GM23248 (cell line): ENCODE results near the gene CARMIL1. TPM values are rescaled to one million over a fixed set of nuclear protein-coding genes. Genes with fewer than 3 reads are reported as not detected.

ENCODE experiments used
- DNase-seq: peaks from one replicate; pipeline ENCODE4 v3.0.0-alpha.2; 2015
- H2AFZ ChIP-seq: fragments of 200-600 bp; sonication (generic); 2 replicates; pipeline ENCODE4 v1.6.1; 2016; ENCODE audit warnings: antibody characterized with exemption
- H3F3A ChIP-seq: fragments of 200-600 bp; sonication (generic); 2 replicates; pipeline ENCODE4 v1.6.1; 2016; ENCODE audit warnings: mild to moderate bottlenecking, antibody characterized with exemption, mixed run types; ENCODE audit not compliant: insufficient read depth
- H3K27ac ChIP-seq: fragments of 200-600 bp; sonication (generic); 2 replicates; pipeline ENCODE4 v1.5.1; 2016; ENCODE audit warnings: mild to moderate bottlenecking
- H3K27me3 ChIP-seq: fragments of 200-600 bp; sonication (generic); replicated peaks from 2 replicates; pipeline ENCODE4 v1.6.1; 2016; ENCODE audit warnings: mild to moderate bottlenecking; ENCODE audit not compliant: insufficient read depth
- H3K36me3 ChIP-seq: fragments of 200-600 bp; sonication (generic); 2 replicates; pipeline ENCODE4 v1.6.1; 2016; ENCODE audit warnings: low read depth, mild to moderate bottlenecking
- H3K4me1 ChIP-seq: fragments of 200-600 bp; sonication (generic); 2 replicates; pipeline ENCODE4 v1.6.1; 2016; ENCODE audit warnings: mild to moderate bottlenecking; ENCODE audit not compliant: insufficient read depth
- H3K4me2 ChIP-seq: fragments of 200-600 bp; sonication (generic); one replicate; pipeline ENCODE4 v1.6.1; 2016; ENCODE audit warnings: mild to moderate bottlenecking; ENCODE audit not compliant: unreplicated experiment
- H3K4me3 ChIP-seq: fragments of 200-600 bp; sonication (generic); 2 replicates; pipeline ENCODE4 v1.5.1; 2016; ENCODE audit warnings: mild to moderate bottlenecking
- H3K79me2 ChIP-seq: fragments of 200-600 bp; sonication (generic); 2 replicates; pipeline ENCODE4 v1.6.1; 2016; ENCODE audit warnings: mild to moderate bottlenecking; ENCODE audit not compliant: insufficient read depth
- H3K9ac ChIP-seq: fragments of 200-600 bp; sonication (generic); 2 replicates; pipeline ENCODE4 v1.6.1; 2016; ENCODE audit warnings: mild to moderate bottlenecking
- H3K9me2 ChIP-seq: fragments of 200-600 bp; sonication (generic); 2 replicates; pipeline ENCODE4 v1.6.1; 2016; ENCODE audit warnings: mixed run types, mild to moderate bottlenecking, moderate library complexity; ENCODE audit not compliant: insufficient read depth
- H3K9me3 ChIP-seq: fragments of 200-600 bp; sonication (generic); one replicate; pipeline ENCODE4 v1.6.1; 2017; ENCODE audit warnings: low read depth
- H4K20me1 ChIP-seq: fragments of 200-600 bp; sonication (generic); 2 replicates; pipeline ENCODE4 v1.6.0; 2016; ENCODE audit not compliant: insufficient read depth
- EZH2 ChIP-seq: fragments of 200-600 bp; sonication (generic); IDR thresholded peaks from 2 replicates; pipeline ENCODE4 v1.6.1; 2018; ENCODE audit warnings: antibody characterized with exemption, mild to moderate bottlenecking; ENCODE audit not compliant: insufficient read depth, poor library complexity, severe bottlenecking
- EZH2phosphoT487 ChIP-seq: fragments of 200-600 bp; sonication (generic); IDR thresholded peaks from 2 replicates; pipeline ENCODE4 v1.6.1; 2018; ENCODE audit warnings: antibody characterized with exemption, moderate library complexity, mild to moderate bottlenecking, low read depth; ENCODE audit not compliant: insufficient read depth
- WGBS, 2 experiments: methylation state at CpG; one replicate each; pipeline ENCODE4 v1.1.6; 2015 to 2017; ENCODE audit warnings: low lambda C conversion rate in 2 of 2, low coverage in 1 of 2; ENCODE audit errors: missing lambda C conversion rate in 2 of 2; 5-methylcytosine and 5-hydroxymethylcytosine counted together
- in situ Hi-C: fragments of 300-500 bp; cut with MboI; formaldehyde crosslinking; loops from 2 replicates; pipeline ENCODE4 v1.15.0; 2020
- polyA plus RNA-seq: library from polyadenylated mRNA; unstranded; fragments of >200 nt; fragmentation: Nextera tagmentation; extraction: Ambion mirVana; gene quantifications from 2 replicates; pipeline ENCODE4 v1.2.1, GENCODE V29; 2016
- total RNA-seq: library from RNA; depleted of rRNA; stranded (reverse); fragments of >200 nt; shearing (Covaris generic); gene quantifications from 2 replicates; pipeline ENCODE4 v1.2.3, GENCODE V29; 2014

CARMIL1 gene
- total and polyA plus RNA-seq, 2 experiments from 2014 or later, result 10.9 to 11.0 TPM

DNA sequence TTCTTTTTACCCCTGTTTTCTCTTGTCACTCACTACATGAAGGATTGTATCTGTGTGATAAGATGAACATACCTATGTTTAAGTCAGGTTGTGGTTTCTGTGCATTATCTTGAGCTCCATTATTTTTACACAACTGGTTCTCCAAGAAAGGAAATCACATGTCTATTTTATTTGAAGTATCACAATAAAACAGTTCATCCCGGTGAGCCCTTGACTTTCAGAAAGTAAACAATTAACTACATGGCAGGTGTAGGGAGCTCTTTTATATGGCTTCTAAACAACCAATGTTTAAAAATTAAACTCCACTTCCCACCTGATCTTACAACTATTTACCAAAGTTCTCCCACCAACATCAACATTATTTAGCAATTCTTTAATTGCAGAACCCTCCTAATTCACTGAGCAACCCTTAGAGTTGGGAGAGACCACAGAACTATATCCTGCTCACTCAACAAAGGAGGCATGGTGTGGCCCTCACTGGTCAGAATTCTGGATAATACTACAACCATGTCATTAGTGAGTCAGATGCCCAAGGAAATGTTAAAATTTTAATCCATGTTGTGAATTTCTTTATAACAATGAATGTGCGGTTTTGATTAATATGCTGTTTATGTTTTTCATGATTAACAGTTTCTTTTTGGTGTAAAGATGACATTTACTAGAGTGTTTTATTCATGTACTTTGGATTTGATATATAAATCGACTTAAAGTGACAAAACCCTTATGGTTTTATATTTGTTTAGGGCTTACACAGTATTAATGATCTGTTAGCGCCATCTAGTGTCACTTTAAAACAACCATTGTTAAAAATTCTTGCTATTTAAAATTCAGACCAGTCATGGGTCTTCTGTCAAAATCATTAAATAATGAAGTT is 322.9 kb downstream of the CARMIL1 start:
- H3K4me2 ChIP-seq, result peak overlapping the region; percentile 8
- TF ChIP-seq EZH2 (no peak), EZH2phosphoT487 (no peak)
- H3K79me2 ChIP-seq, result no peaks in the 10 kb centered on the region
- in situ Hi-C loops, result loop anchor here (25.0 kb wide), 1 partner anchor 740 kb away; no protein-coding TSS in a partner anchor
- H3K36me3 ChIP-seq, result no peaks in the 10 kb centered on the region
- H3K9me3 ChIP-seq, result no peaks in the 10 kb centered on the region
- H3F3A ChIP-seq, result no peaks in the 10 kb centered on the region
- H3K9me2 ChIP-seq, result no peaks in the 10 kb centered on the region
- H2AFZ ChIP-seq, result peak overlapping the region; percentile 19
- peak; percentile 77 for DNase-seq
- H3K4me3 ChIP-seq, result no peak overlapping the region
- no peak overlapping the region for H3K9ac ChIP-seq
- H3K27me3 ChIP-seq, result no peaks in the 10 kb centered on the region
- no peak overlapping the region for H3K27ac ChIP-seq
- 24 to 28% methylated on average over 4 of the region's 4 CpGs for WGBS, 2 experiments
- H4K20me1 ChIP-seq, result no peaks in the 10 kb centered on the region
- no peaks in the 10 kb centered on the region for H3K4me1 ChIP-seq

DNA sequence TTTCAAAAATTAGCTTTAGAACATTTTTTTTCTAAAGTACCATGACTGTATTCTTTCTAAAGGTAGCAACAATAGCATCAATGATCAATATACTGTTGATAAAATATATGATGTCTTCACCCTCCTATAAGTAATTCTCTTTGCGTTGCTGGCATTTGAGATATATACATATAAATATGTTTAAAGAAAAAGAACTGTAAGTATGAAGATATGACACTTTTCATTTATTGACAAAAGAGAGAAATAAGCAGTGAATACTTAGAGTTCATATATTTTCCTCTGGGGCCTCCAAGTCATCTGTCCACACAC is 323.5 kb downstream of the CARMIL1 start:
- Histone ChIP-seq H3K9me2 (no peaks in the 10 kb centered on the region), H3K4me1 (no peaks in the 10 kb centered on the region), H3K4me2 (no peak overlapping the region), H3K27ac (no peak overlapping the region), H3K79me2 (no peaks in the 10 kb centered on the region), H3K9me3 (no peaks in the 10 kb centered on the region), H3K4me3 (no peak overlapping the region), H3K36me3 (no peaks in the 10 kb centered on the region), H3F3A (no peaks in the 10 kb centered on the region), H4K20me1 (no peaks in the 10 kb centered on the region), H3K27me3 (no peaks in the 10 kb centered on the region), H3K9ac (no peak overlapping the region), H2AFZ (no peak overlapping the region)
- TF ChIP-seq EZH2, result no peak
- TF ChIP-seq EZH2phosphoT487, result no peak
- no peak for DNase-seq
- in situ Hi-C loops, result loop anchor here (25.0 kb wide), 1 partner anchor 740 kb away; no protein-coding TSS in a partner anchor
- WGBS, 2 experiments, result 68 to 72% methylated on average over 1 of the region's 1 CpG

DNA sequence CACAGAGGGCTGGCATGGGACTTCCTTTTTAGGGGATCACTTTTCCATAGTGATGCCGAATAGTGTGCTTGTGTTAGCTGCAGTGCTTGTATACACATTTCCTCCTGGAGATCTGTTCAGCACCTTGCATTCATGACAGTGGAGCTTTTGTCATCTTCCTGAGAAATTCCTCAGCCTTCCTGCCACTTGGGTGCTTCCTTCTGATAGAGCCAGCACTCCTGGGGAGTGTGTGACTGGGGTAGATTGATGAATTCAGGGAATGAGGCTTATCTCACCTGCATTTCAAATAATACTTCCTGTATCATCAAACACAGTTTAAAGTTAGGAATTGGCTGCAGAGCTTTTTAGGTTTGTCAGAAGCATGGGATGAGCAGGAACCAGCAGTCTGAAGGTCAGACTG is 324.1 kb downstream of the CARMIL1 start:
- H3K4me3 ChIP-seq, result no peak overlapping the region
- DNase-seq, result no peak
- TF ChIP-seq EZH2 (no peak), EZH2phosphoT487 (no peak)
- no peaks in the 10 kb centered on the region for H3K36me3 ChIP-seq
- in situ Hi-C loops, result loop anchor here (25.0 kb wide), 1 partner anchor 741 kb away; no protein-coding TSS in a partner anchor
- H3K9me3 ChIP-seq, result no peaks in the 10 kb centered on the region
- H3F3A ChIP-seq, result no peaks in the 10 kb centered on the region
- no peak overlapping the region for H2AFZ ChIP-seq
- WGBS, 2 experiments, result 76 to 94% methylated on average over 1 of the region's 1 CpG
- H3K4me2 ChIP-seq, result no peak overlapping the region
- no peaks in the 10 kb centered on the region for H3K79me2 ChIP-seq
- no peaks in the 10 kb centered on the region for H3K4me1 ChIP-seq
- no peaks in the 10 kb centered on the region for H3K27me3 ChIP-seq
- no peaks in the 10 kb centered on the region for H3K9me2 ChIP-seq
- H3K27ac ChIP-seq, result no peak overlapping the region
- H4K20me1 ChIP-seq, result no peaks in the 10 kb centered on the region
- H3K9ac ChIP-seq, result no peak overlapping the region

DNA sequence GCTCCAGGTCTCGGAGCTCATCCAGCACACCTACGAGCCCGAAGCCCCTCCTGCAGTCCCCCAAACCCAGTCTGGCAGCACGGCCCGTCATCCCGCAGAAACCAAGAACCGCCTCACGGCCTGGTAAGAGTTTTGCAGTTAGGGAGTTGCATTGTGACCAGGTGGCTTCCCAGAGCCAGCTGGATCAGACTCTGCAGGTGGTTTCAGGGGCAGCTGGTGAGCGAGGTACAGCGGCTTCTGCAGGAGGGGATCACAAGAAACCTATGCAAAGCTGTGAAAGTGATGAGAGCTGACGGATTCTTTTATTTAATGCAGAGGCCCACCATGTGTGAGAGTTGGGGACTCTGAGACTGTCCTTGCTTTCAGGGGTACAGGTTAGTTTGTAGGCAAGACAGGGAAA is 327.0 kb downstream of the CARMIL1 start:
- in situ Hi-C loops, result loop anchor here (25.0 kb wide), 1 partner anchor 744 kb away; no protein-coding TSS in a partner anchor
- Histone ChIP-seq H3K27ac (no peak overlapping the region), H3K4me3 (no peak overlapping the region), H3K36me3 (no peaks in the 10 kb centered on the region), H3K9me3 (no peaks in the 10 kb centered on the region), H4K20me1 (no peaks in the 10 kb centered on the region), H2AFZ (no peak overlapping the region), H3K27me3 (no peaks in the 10 kb centered on the region), H3K9me2 (no peaks in the 10 kb centered on the region), H3F3A (no peaks in the 10 kb centered on the region), H3K79me2 (no peaks in the 10 kb centered on the region), H3K4me2 (no peak overlapping the region), H3K4me1 (no peaks in the 10 kb centered on the region), H3K9ac (no peak overlapping the region)
- 85 to 91% methylated on average over 11 of the region's 11 CpGs for WGBS, 2 experiments
- DNase-seq, result no peak
- TF ChIP-seq EZH2, result no peak
- no peak for TF ChIP-seq EZH2phosphoT487
